Endothelial cell of umbilical vein (primary cell): Measurements from ENCODE around the gene SSH3. TPM values are rescaled to one million over a fixed set of nuclear protein-coding genes. Genes with fewer than 3 reads are reported as not detected.

Source experiments
- BruUV-seq: library from RNA; stranded (reverse); fragments of 400-500 nt; replicated peaks from 2 replicates; lab custom pipeline; 2021; lab: Mats Ljungman, UMichigan
- CTCF ChIA-PET: fragments of 300-600, 350-600 bp; sonication (Branson Sonifier 250); formaldehyde crosslinking; loops from one replicate; lab custom pipeline; 2021; ENCODE audit warnings: antibody characterized with exemption, inconsistent platforms; lab: Charles Lee
- POLR2A ChIA-PET: fragments of 300-600, 350-600 bp; sonication (Branson Sonifier 250); formaldehyde crosslinking; loops from one replicate; lab custom pipeline; 2021; ENCODE audit warnings: antibody characterized with exemption, inconsistent platforms; lab: Charles Lee
- DNase-seq: peaks from one replicate; pipeline ENCODE4 v3.0.0-alpha.2; 2011; ENCODE audit warnings: low read depth, low spot score
- FAIRE-seq: peaks from 2 replicates; lab custom pipeline; 2011; peaks lifted over from hg19 to GRCh38; lab: Jason Lieb, UNC
- H2AFZ ChIP-seq: 2 replicates; pipeline ENCODE4 v1.6.0; 2012; ENCODE audit warnings: low read depth, low read length, control low read depth, inconsistent platforms
- H3K27ac ChIP-seq: 2 replicates; pipeline ENCODE4 v1.5.1; 2011; ENCODE audit warnings: low read depth, mild to moderate bottlenecking, control low read depth, low read length, moderate library complexity; ENCODE audit not compliant: insufficient read depth
- H3K27me3 ChIP-seq, 2 experiments: 2 replicates each; pipeline versions ENCODE4 v1.6.0 to v1.6.1; 2011; ENCODE audit warnings: low read length in 2 of 2, mixed read lengths in 1 of 2; ENCODE audit not compliant: control insufficient read depth in 2 of 2, insufficient read depth in 2 of 2
- H3K36me3 ChIP-seq, 2 experiments: 2 replicates in 1 of 2; 3 replicates in 1 of 2; pipeline ENCODE4 v1.5.1; 2011; ENCODE audit warnings: low read length in 2 of 2, mild to moderate bottlenecking in 1 of 2, moderate library complexity in 1 of 2; ENCODE audit not compliant: control insufficient read depth in 2 of 2, insufficient read depth in 2 of 2; ENCODE audit errors: extremely low read depth in 1 of 2
- H3K4me1 ChIP-seq: 3 replicates; pipeline ENCODE4 v1.5.1; 2011; ENCODE audit warnings: mild to moderate bottlenecking, low read length; ENCODE audit not compliant: control insufficient read depth, insufficient read depth; ENCODE audit errors: extremely low read depth
- H3K4me2 ChIP-seq: 2 replicates; pipeline ENCODE4 v1.6.1; 2011; ENCODE audit warnings: low read length, control low read depth, mixed read lengths; ENCODE audit not compliant: insufficient read depth
- H3K4me3 ChIP-seq, 3 experiments: fragments of 200-600 bp in 1 of 3; sonication (generic), shearing (Covaris generic) in 1 of 3; replicated peaks in 1 of 3; 2 replicates each; pipeline ENCODE4 v1.5.1; 2011 to 2016; ENCODE audit warnings: control low read depth in 3 of 3, low read length in 3 of 3, mild to moderate bottlenecking in 2 of 3, inconsistent platforms in 1 of 3, low read depth in 1 of 3, moderate library complexity in 1 of 3; ENCODE audit not compliant: insufficient read depth in 1 of 3
- H3K79me2 ChIP-seq: 2 replicates; pipeline ENCODE4 v1.6.0; 2012; ENCODE audit warnings: low read length, inconsistent platforms; ENCODE audit not compliant: control insufficient read depth, insufficient read depth
- H3K9ac ChIP-seq: replicated peaks from 2 replicates; pipeline ENCODE3; 2011; ENCODE audit warnings: low read length, control low read depth; ENCODE audit not compliant: insufficient read depth; ENCODE audit errors: extremely low read depth
- H3K9me1 ChIP-seq: replicated peaks from 3 replicates; pipeline ENCODE4 v1.6.0; 2011; ENCODE audit warnings: mild to moderate bottlenecking, low read length; ENCODE audit not compliant: control insufficient read depth, insufficient read depth; ENCODE audit errors: extremely low read depth
- H3K9me3 ChIP-seq: replicated peaks from 2 replicates; pipeline ENCODE4 v1.5.1; 2012; ENCODE audit warnings: low read length, inconsistent platforms; ENCODE audit not compliant: control insufficient read depth, insufficient read depth
- H4K20me1 ChIP-seq: replicated peaks from 2 replicates; pipeline ENCODE3; 2011; ENCODE audit warnings: mild to moderate bottlenecking, low read length; ENCODE audit not compliant: control insufficient read depth, insufficient read depth; ENCODE audit errors: extremely low read depth
- EZH2 ChIP-seq: IDR thresholded peaks from 2 replicates; pipeline ENCODE4 v1.6.1; 2012; ENCODE audit warnings: borderline replicate concordance, low read depth, mild to moderate bottlenecking, moderate library complexity, low read length, inconsistent platforms; ENCODE audit not compliant: severe bottlenecking
- FOS ChIP-seq: IDR thresholded peaks from 2 replicates; pipeline ENCODE4 v1.6.1; 2011; ENCODE audit warnings: mild to moderate bottlenecking, low read length, moderate library complexity, borderline replicate concordance; ENCODE audit not compliant: insufficient read depth
- GATA2 ChIP-seq: IDR thresholded peaks from 2 replicates; pipeline ENCODE4 v1.7.0; 2011; ENCODE audit warnings: low read depth, mild to moderate bottlenecking, moderate library complexity, mixed read lengths, low read length; ENCODE audit not compliant: insufficient read length, insufficient read depth
- JUN ChIP-seq: IDR thresholded peaks from 2 replicates; pipeline ENCODE4 v1.6.1; 2011; ENCODE audit warnings: borderline replicate concordance, low read depth; ENCODE audit not compliant: insufficient read length, insufficient read depth
- MYC ChIP-seq: IDR thresholded peaks from one replicate; pipeline ENCODE4 v1.6.1; 2011; ENCODE audit warnings: mild to moderate bottlenecking, low read depth, low read length
- POLR2A ChIP-seq: IDR thresholded peaks from 2 replicates; pipeline ENCODE4 v1.6.1; 2012; ENCODE audit warnings: low read depth, mild to moderate bottlenecking, control low read depth, low read length
- POLR2AphosphoS5 ChIP-seq: IDR thresholded peaks from 2 replicates; pipeline ENCODE4 v1.6.1; 2012; ENCODE audit warnings: low read depth, mild to moderate bottlenecking, control low read depth, low read length, moderate library complexity; ENCODE audit not compliant: insufficient read depth
- dilution Hi-C: fragments of 300-500 bp; cut with MboI; formaldehyde crosslinking; loops from one replicate; pipeline ENCODE4 v1.15.0; 2019; ENCODE audit warnings: low sequenced_read_pairs; ENCODE audit not compliant: extremely low pct_ligation_motif_present
- intact Hi-C: fragments of 100-400 bp; cut with micrococcal nuclease; formaldehyde crosslinking; loops from one replicate; pipeline ENCODE4 v1.10.0; 2022
- polyA plus RNA-seq, 4 experiments: library from polyadenylated mRNA; depleted of rRNA in 3 of 4; stranded (reverse) in 3 of 4; unstranded in 1 of 4; fragments of >200 nt; gene quantifications; 2 replicates each; pipeline versions ENCODE4 v1.2.1 to v1.2.3, GENCODE V29; 2011 to 2012; ENCODE audit warnings: missing spikeins in 1 of 4
- total RNA-seq: library from RNA; stranded (reverse); gene quantifications from 2 replicates; pipeline ENCODE4 v1.2.3, GENCODE V29; 2021
- TF ChIP-seq, protein P1 (sequence below): IDR thresholded peaks from 2 replicates; pipeline ENCODE4 v1.6.1; 2011; ENCODE audit not compliant: insufficient read depth, insufficient read length
- TF ChIP-seq, protein P2 (sequence below), 2 donors: IDR thresholded peaks; 1 replicate in 1 of 2; 2 replicates in 1 of 2; pipeline ENCODE4 v1.5.1; 2011; ENCODE audit warnings: low read length in 2 of 2, mild to moderate bottlenecking in 2 of 2, moderate library complexity in 2 of 2, control low read depth in 1 of 2, inconsistent platforms in 1 of 2, low read depth in 1 of 2; ENCODE audit not compliant: insufficient read depth in 1 of 2; ENCODE audit errors: extremely low read depth in 1 of 2

The SSH3 gene
- total and polyA plus RNA-seq, 2 donors (not counting 3 experiments of a cell fraction or from before 2014, with no cell fraction given) = 14.3 to 16.5 TPM

DNA sequence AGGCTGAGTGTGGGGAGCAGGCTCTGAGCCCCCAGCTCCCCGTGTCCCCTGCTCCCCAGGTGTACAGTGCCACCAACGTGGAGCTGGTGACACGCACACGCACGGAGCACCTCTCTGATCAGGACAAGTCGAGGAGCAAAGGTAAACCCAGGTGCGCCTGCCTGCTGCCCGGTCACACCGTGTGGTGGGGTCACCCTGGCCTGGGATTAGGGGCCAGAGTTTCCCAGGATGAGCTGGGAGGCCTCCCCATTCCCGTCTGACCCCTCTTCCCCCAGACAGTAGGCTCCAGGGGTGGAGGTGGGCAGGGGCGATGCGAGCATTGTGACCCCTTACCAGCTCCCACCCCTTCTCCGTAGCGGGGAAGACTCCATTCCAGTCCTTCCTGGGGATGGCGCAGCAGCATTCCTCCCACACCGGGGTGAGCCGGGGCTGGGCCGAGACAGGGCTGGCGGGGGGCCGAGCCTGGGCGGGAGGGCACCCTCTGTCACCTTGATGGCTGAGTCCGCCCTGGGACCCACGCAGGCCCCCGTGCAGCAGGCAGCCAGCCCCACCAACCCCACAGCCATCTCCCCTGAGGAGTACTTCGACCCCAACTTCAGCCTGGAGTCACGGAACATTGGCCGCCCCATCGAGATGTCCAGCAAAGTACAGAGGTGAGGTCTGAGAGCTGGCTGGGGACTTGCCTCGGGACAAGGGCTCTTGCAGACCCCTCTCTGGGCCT lies 3.7 kb upstream of the SSH3 start:
- dilution Hi-C loops = no loop called here
- no peaks in the 10 kb centered on the region for H3K9me1 ChIP-seq
- no peak overlapping the region for H3K4me2 ChIP-seq
- H3K4me1 ChIP-seq = peaks cover 3% of the 10 kb centered on the region
- FAIRE-seq (no peak), DNase-seq (no peak)
- H2AFZ ChIP-seq = no peak overlapping the region
- H3K36me3 ChIP-seq = peaks cover 3 to 27% of the 10 kb centered on the region in 2 experiments
- no peaks in the 10 kb centered on the region for H3K9me3 ChIP-seq
- no peak overlapping the region for H3K9ac ChIP-seq
- ChIA-PET POLR2A (no interaction called here), CTCF (no interaction called here)
- no peak overlapping the region for H3K27ac ChIP-seq
- H4K20me1 ChIP-seq = no peaks in the 10 kb centered on the region
- no peak for TF ChIP-seq EZH2
- no peak for TF ChIP-seq JUN
- intact Hi-C loops = no loop called here
- H3K79me2 ChIP-seq = peaks cover 11% of the 10 kb centered on the region
- H3K27me3 ChIP-seq = no peaks in the 10 kb centered on the region
- no peak overlapping the region for H3K4me3 ChIP-seq
- BruUV-seq = no TSS peak

DNA sequence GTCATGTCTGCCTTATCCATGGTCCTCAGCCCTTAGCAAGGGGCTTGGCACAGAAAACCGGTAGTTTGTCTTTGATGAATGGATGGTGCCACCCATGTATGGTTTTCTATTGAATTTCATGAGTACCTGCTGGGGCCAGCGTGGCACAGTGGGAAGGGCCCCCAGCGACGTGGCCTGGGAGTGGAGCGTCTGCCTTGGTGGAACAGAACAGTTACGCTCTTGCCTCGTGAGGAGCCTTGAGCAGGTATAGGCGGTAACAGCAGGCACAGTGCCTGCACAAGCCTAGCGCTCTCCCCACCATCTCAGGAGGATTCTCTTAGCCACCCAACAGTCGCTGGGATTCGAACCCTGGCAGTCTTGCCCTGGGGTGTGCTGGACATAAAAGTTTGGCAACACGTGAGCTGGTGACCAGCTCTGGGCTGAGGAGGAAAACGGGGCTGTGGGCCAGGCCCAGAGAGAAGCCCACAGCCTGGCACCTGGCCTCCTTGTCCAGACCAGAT lies 3.0 kb upstream of the SSH3 start:
- Histone ChIP-seq H3K4me2 (no peak overlapping the region), H4K20me1 (no peaks in the 10 kb centered on the region), H3K9ac (no peak overlapping the region), H3K27ac (no peak overlapping the region), H3K4me3 (no peak overlapping the region), H3K27me3 (no peaks in the 10 kb centered on the region), H3K79me2 (peaks cover 11% of the 10 kb centered on the region), H2AFZ (no peak overlapping the region), H3K9me3 (no peaks in the 10 kb centered on the region), H3K4me1 (peaks cover 3% of the 10 kb centered on the region), H3K36me3 (peaks cover 0 to 27% of the 10 kb centered on the region in 2 experiments), H3K9me1 (no peaks in the 10 kb centered on the region)
- TF ChIP-seq, protein P1, sequence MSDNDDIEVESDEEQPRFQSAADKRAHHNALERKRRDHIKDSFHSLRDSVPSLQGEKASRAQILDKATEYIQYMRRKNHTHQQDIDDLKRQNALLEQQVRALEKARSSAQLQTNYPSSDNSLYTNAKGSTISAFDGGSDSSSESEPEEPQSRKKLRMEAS = no peak
- TF ChIP-seq, protein P2, sequence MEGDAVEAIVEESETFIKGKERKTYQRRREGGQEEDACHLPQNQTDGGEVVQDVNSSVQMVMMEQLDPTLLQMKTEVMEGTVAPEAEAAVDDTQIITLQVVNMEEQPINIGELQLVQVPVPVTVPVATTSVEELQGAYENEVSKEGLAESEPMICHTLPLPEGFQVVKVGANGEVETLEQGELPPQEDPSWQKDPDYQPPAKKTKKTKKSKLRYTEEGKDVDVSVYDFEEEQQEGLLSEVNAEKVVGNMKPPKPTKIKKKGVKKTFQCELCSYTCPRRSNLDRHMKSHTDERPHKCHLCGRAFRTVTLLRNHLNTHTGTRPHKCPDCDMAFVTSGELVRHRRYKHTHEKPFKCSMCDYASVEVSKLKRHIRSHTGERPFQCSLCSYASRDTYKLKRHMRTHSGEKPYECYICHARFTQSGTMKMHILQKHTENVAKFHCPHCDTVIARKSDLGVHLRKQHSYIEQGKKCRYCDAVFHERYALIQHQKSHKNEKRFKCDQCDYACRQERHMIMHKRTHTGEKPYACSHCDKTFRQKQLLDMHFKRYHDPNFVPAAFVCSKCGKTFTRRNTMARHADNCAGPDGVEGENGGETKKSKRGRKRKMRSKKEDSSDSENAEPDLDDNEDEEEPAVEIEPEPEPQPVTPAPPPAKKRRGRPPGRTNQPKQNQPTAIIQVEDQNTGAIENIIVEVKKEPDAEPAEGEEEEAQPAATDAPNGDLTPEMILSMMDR (IDR thresholded peaks at IDR 0.05; ENCODE audit: extremely low read depth in 1 of 2, insufficient read depth in 1 of 2, low read depth in 1 of 2, low read length in 2 of 2) = no peak
- TF ChIP-seq POLR2A (no peak), GATA2 (no peak), EZH2 (no peak), FOS (no peak), JUN (no peak), MYC (no peak), POLR2AphosphoS5 (no peak)
- no TSS peak for BruUV-seq
- FAIRE-seq (no peak), DNase-seq (no peak)
- dilution Hi-C loops = no loop called here
- POLR2A ChIA-PET = no interaction called here
- CTCF ChIA-PET = interaction anchor here (0.5 to 1.0 kb wide), 2 partner anchors 9 to 82 kb away, joined by 4 read pairs; no protein-coding TSS in a partner anchor
- intact Hi-C loops = no loop called here
